Activated CD8-positive, alpha-beta memory T cell treated with anti-CD3 and anti-CD28 coated beads for 36 hours (primary cell): ENCODE data around the gene ZNF142. TPM values are rescaled to one million over a fixed set of nuclear protein-coding genes. Genes with fewer than 3 reads are reported as not detected.

Source experiments
- CTCF ChIA-PET: fragments of 350-600 bp; sonication (Branson Sonifier 250); formaldehyde crosslinking; loops from one replicate; lab custom pipeline; 2021; ENCODE audit warnings: antibody characterized with exemption; lab: Charles Lee
- POLR2A ChIA-PET: fragments of 350-600 bp; sonication (Branson Sonifier 250); formaldehyde crosslinking; loops from one replicate; lab custom pipeline; 2021; ENCODE audit warnings: antibody characterized with exemption; lab: Charles Lee
- total RNA-seq, 2 experiments: library from RNA; stranded (reverse); gene quantifications; one replicate each; pipeline ENCODE4 v1.2.3, GENCODE V29; 2021

ZNF142 gene
- total RNA-seq, 2 experiments from 2014 or later, result 55.2 to 56.0 TPM

DNA sequence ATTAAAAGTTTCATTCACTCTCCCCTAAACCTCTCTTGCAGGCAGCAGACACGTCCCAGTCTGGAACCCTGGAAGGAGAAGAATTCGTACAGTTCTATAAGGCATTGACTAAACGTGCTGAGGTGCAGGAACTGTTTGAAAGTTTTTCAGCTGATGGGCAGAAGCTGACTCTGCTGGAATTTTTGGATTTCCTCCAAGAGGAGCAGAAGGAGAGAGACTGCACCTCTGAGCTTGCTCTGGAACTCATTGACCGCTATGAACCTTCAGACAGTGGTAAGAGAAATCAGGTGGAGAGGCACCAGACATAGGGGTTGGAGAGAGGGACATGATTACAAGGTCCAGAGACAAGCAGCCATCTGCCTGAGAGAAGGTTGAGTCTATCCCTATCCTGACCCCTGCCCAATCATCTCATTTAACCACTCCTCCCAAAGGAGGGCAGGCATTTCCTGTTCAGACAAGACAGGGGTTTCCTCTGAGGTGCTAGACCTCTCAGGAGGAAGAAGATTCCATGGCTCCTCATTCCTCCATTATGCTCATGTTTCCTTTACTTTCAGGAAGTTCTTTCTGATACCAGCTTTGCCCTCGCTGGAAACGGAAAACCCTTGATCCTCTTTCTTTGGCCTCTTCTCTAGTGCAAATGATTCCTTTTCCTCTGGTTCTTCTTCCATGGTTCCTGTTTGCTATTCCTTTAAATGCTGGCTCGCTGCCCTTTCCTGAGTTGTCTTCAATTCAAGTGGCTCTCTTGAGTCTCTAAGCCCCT is 36.6 kb downstream of the ZNF142 start:
- ChIA-PET CTCF (interaction anchor here (0.5 to 0.7 kb wide), 2 partner anchors 184 to 508 kb away, joined by 3 to 4 read pairs; no protein-coding TSS in a partner anchor), POLR2A (no interaction called here)

DNA sequence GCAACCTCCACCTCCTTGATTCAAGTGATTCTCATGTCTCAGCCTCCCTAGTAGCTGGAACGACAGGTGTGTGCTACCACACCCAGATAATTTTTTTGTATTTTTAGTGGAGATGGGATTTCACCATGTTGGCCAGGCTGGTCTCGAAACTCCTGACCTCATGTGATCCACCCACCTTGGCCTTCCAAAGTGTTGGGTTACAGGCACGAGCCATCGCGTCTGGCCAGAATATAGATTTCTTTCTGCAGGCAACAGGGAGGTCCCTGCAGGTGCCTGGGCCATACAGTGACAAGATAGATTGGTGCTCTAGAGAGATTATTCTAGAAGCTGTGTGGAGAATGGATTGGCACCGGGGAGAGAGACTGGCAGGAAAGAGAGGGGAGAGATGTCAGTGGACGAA is 38.4 kb downstream of the ZNF142 start:
- ChIA-PET POLR2A (no interaction called here), CTCF (no interaction called here)

DNA sequence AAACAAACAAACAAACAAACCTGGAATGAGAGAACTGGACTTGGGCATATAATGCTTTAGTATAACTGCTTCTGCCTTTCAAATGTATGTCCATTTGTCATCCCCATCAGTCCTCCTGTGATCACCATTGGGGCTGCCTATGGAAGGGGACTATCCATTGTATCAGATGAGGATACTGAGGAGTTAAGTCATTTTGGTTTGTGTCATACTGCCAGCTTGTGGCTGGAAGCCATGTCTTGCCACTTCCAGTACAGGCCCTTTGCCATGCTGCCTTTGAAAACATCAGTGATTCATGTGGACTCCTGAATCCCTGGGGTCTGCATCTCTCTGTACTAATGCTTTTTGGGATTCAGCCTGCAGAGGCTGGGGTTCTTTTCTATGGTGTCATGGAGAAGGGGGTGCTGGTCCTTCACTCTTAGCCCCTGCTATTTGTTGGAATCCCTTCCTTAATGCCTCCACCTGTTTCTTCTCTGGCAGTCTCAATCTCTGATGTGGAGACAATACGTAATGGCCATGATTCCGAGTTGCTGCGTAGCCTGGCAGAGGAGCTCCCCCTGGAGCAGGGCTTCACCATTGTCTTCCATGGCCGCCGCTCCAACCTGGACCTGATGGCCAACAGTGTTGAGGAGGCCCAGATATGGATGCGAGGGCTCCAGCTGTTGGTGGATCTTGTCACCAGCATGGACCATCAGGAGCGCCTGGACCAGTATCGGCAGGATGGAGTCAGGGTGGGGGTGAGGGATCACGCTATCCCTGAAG is 41.1 kb downstream of the ZNF142 start:
- ChIA-PET CTCF (interaction anchor here (1.1 kb wide), 1 partner anchor 11 kb away, joined by 3 read pairs; the partner anchor contains the start of gene PLCD4), POLR2A (no interaction called here)

DNA sequence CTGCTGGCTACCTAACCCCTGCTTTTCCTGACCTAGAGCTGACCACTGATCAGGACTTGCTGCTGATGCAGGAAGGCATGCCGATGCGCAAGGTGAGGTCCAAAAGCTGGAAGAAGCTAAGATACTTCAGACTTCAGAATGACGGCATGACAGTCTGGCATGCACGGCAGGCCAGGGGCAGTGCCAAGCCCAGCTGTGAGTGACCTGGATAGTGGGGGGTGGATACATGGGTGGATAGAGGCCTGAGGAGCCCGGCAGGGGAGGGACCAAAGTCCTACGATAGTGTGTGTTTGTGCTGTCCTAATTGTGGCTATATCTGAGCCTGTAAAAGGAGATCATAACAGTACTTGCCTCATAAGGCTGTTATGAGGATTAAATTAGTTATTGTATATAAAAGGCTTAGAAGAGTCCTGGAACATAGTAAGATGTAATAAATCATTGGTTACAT is 43.5 kb downstream of the ZNF142 start:
- ChIA-PET POLR2A (no interaction called here), CTCF (no interaction called here)

DNA sequence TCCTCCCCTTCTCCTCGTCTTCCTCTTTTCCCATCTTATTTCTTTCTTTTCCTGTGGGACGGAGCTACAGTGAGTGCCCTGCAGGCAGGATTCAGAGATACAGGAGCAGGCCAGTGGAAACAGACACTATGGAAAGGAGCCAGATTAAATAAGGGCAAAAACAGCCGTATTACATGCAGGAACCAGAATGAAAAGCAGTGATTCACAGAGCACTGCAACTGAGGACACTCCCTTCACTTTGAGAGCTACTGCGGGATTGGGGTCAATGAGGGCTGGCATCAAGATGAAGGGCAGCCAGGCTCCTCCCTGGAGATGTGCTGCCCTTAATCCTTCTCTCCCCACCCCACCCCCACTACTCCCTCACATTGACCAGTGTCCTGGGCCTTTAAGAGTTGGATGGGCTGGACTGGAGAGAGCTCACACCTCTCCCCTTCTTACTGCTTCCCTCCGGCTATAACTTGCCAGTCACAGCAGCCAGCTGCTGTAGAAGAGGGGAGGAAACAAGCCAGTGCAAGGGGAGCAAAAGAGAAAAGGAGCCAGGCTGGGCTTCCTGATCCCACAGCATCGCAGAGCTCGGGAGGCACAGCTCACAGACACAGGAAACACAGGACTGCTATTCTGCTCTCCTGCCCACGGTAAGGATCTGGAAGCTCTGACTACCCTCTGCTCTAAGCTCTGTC is 51.8 kb downstream of the ZNF142 start, which contains the start of gene PLCD4:
Gene PLCD4, plus strand, starts transcription at position 464 of the 680 bp plus-strand sequence. CDS start 7,841 bp downstream, outside the sequence.
- ChIA-PET CTCF (interaction anchor here (1.4 kb wide), 1 partner anchor 11 kb away, joined by 3 read pairs; no protein-coding TSS in a partner anchor), POLR2A (no interaction called here)

DNA sequence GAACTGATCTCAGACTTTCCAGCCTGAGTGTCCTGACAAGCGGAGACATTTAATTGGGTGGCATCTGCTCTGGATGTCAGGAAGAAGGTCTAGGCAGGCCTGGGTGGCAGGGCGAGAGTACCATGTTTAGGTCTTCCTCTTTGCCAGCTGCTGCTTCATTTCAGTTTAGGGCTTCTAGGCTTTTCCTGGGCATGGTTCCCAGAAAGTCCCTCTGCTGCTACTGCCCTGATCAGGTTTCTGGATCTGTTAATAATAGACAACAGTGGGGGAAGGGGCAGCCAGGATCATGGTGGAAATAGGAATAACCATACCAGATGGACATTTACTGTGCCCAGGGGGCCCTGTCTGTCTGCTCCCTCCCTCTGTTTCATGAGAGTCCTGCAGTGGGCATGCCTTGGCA is 54.0 kb downstream of the ZNF142 start:
- ChIA-PET POLR2A (no interaction called here), CTCF (no interaction called here)

Other genes with a start within 250 kb of the ZNF142 start
- not detected for gene VIL1, start 240.5 kb downstream of the ZNF142 start, total RNA-seq
- gene USP37, start 91.3 kb downstream of the ZNF142 start, total RNA-seq, result 10 to 100 TPM; 30.7 to 33.2 TPM
- 100 to 1,000 TPM; 135 to 138 TPM for gene CNOT9, start 90.8 kb downstream of the ZNF142 start, total RNA-seq
- gene PLCD4, start 51.7 kb downstream of the ZNF142 start, total RNA-seq, result under 1 TPM in 1 of 2 experiments, not detected in 1; 0.10 TPM
- gene BCS1L, start 60 bp upstream of the ZNF142 start, total RNA-seq, result 100 to 1,000 TPM in 1 of 2 experiments, 10 to 100 TPM in 1; 98.5 to 100 TPM
- 10 to 100 TPM; 21.9 to 24.1 TPM for gene RNF25, start 12.4 kb upstream of the ZNF142 start, total RNA-seq
- gene STK36, start 12.5 kb upstream of the ZNF142 start, total RNA-seq, result 10 to 100 TPM; 20.3 to 20.7 TPM
- 10 to 100 TPM; 43.3 to 45.3 TPM for gene TTLL4, start 51.2 kb upstream of the ZNF142 start, total RNA-seq
- gene CYP27A1, start 122.5 kb upstream of the ZNF142 start, total RNA-seq, result not detected
- gene PRKAG3, start 172.2 kb upstream of the ZNF142 start, total RNA-seq, result not detected
- gene WNT6, start 200.2 kb upstream of the ZNF142 start, total RNA-seq, result under 1 TPM; 0.13 to 0.17 TPM
- gene WNT10A, start 221.2 kb upstream of the ZNF142 start, total RNA-seq, result 1 to 10 TPM in 1 of 2 experiments, under 1 TPM in 1; 0.80 to 1.1 TPM